ENCODE results near the gene SH3RF1. TPM values are rescaled to one million over a fixed set of nuclear protein-coding genes. Genes with fewer than 3 reads are reported as not detected.
A peak's percentile ranks its signal among the peaks of the same experiment; 100 is the strongest.

The SH3RF1 gene
- total and polyA plus RNA-seq, 11 donors = 1.7 to 17.2 (median 8.9) TPM

GRCh38 chr4:169135776-169136175 lies 135.0 kb downstream of the SH3RF1 start:
- Histone ChIP-seq H3K4me1 (peaks cover 0 to 66% (median 18%) of the 10 kb centered on the region in 12 donors), H3K4me3 (no peak overlapping the region), H3K27me3 (no peaks in the 10 kb centered on the region), H3K27ac (peak overlapping the region in 1 of 12 donors; percentile 70), H3K36me3 (peaks cover 0 to 35% (median 17%) of the 10 kb centered on the region in 9 donors), H3K9me3 (no peaks in the 10 kb centered on the region)
- DNase-seq = no peak
- no peak for ATAC-seq
- WGBS, 4 donors = 31 to 79% (median 60%) methylated on average over 2 of the region's 2 CpGs
- no peak for TF ChIP-seq CTCF (IDR thresholded peaks at IDR 0.05)
- no peak for TF ChIP-seq POLR2A (IDR thresholded peaks at IDR 0.05)
- intact Hi-C loops (cut with DNase I) = loop anchor here in 6 of 10 donors (10.0 kb wide), 4 partner anchors 81 to 269 kb away; no protein-coding TSS in a partner anchor

- intact Hi-C loops (cut with DNase I) = loop anchor here in 7 of 10 donors (5.0 to 10.0 kb wide), 5 partner anchors 79 to 271 kb away; partner anchors contain the start of gene SH3RF1 (in 1 of the 7)
- DNase-seq = peak in 1 of 5 donors; percentile 10
- no peaks in the 10 kb centered on the region for H3K27me3 ChIP-seq
- TF ChIP-seq CTCF (IDR thresholded peaks at IDR 0.05) = no peak
- no peak for TF ChIP-seq POLR2A (IDR thresholded peaks at IDR 0.05)
- 37 to 56% (median 47%) methylated on average over 3 of the region's 3 CpGs for WGBS, 4 donors
- no peak overlapping the region for H3K4me3 ChIP-seq
- H3K27ac ChIP-seq = peak overlapping the region in 10 of 12 donors; percentile 24 to 70 (median 50)
- ATAC-seq = peak; percentile 63 to 89 (median 76)
- H3K9me3 ChIP-seq = no peaks in the 10 kb centered on the region
- peaks cover 0 to 66% (median 19%) of the 10 kb centered on the region in 12 donors for H3K4me1 ChIP-seq
- H3K36me3 ChIP-seq = peaks cover 0 to 50% (median 32%) of the 10 kb centered on the region in 9 donors
Measured at GRCh38 chr4:169133932-169134331, 136.8 kb downstream of the SH3RF1 start.

GRCh38 chr4:169132561-169133305 lies 138.0 kb downstream of the SH3RF1 start:
- H3K4me3 ChIP-seq = no peak overlapping the region
- ATAC-seq = peak in 2 of 4 donors; percentile 26 to 52
- H3K27me3 ChIP-seq = no peaks in the 10 kb centered on the region
- H3K4me1 ChIP-seq = peaks cover 0 to 61% (median 18%) of the 10 kb centered on the region in 12 donors
- no peaks in the 10 kb centered on the region for H3K9me3 ChIP-seq
- TF ChIP-seq CTCF (IDR thresholded peaks at IDR 0.05) (no peak), POLR2A (IDR thresholded peaks at IDR 0.05) (no peak)
- peaks cover 0 to 62% (median 42%) of the 10 kb centered on the region in 9 donors for H3K36me3 ChIP-seq
- DNase-seq = peak in 1 of 5 donors; percentile 25
- peak overlapping the region in 1 of 12 donors; percentile 22 for H3K27ac ChIP-seq
- WGBS, 4 donors = 51 to 72% (median 68%) methylated on average over 3 of the region's 3 CpGs
- intact Hi-C loops (cut with DNase I) = loop anchor here in 7 of 10 donors (5.0 to 10.0 kb wide), 5 partner anchors 78 to 272 kb away; partner anchors contain the start of gene SH3RF1 (in 1 of the 7)

GRCh38 chr4:169131556-169132208 lies 139.1 kb downstream of the SH3RF1 start:
- Histone ChIP-seq H3K9me3 (no peaks in the 10 kb centered on the region), H3K27ac (peak overlapping the region in 1 of 12 donors; percentile 31), H3K4me3 (no peak overlapping the region), H3K4me1 (peaks cover 0 to 50% (median 11%) of the 10 kb centered on the region in 12 donors), H3K36me3 (peaks cover 0 to 71% (median 45%) of the 10 kb centered on the region in 9 donors), H3K27me3 (no peaks in the 10 kb centered on the region)
- DNase-seq (no peak), ATAC-seq (no peak)
- intact Hi-C loops (cut with DNase I) = loop anchor here in 7 of 10 donors (5.0 to 10.0 kb wide), 5 partner anchors 77 to 273 kb away; partner anchors contain the start of gene SH3RF1 (in 1 of the 7)
- 95 to 98% (median 96%) methylated on average over 9 of the region's 9 CpGs for WGBS, 4 donors
- TF ChIP-seq CTCF (IDR thresholded peaks at IDR 0.05) (no peak), POLR2A (IDR thresholded peaks at IDR 0.05) (no peak)
